Measurements from ENCODE around the gene GRPEL1. TPM values are rescaled to one million over a fixed set of nuclear protein-coding genes. Genes with fewer than 3 reads are reported as not detected.

Gene GRPEL1
- polyA plus RNA-seq, 1 donor from 2014 or later = 49.0 TPM

DNA sequence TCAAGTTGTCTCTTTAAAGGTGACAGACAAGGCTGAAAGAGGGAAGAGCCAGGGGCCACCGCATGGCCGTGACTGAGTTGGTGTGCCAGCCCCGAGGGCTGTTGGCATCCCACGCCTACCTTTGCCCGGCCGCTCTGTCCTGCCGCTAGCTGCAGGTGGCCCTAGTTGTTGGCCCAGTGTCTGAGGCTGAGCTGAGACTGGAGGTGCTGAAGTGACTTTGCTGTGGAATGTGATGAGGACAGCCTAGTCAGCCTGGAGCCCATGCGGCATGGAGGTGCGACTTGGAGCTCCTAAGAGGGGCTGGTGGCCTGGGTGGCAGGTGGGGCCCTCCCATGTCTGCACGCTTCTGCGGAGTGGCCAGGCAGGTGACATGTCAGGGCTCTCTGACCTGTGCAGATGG lies 18.1 kb downstream of the GRPEL1 start:
- H3K36me3 Mint-ChIP-seq = peaks cover 2% of the 10 kb centered on the region
- H3K4me3 Mint-ChIP-seq = peak overlapping the region in 1 of 4 donors; percentile 23
- H3K27me3 Mint-ChIP-seq = no peaks in the 10 kb centered on the region
- H3K4me1 Mint-ChIP-seq = peaks cover 26 to 35% (median 30%) of the 10 kb centered on the region in 3 donors
- no peak overlapping the region for H3K27ac Mint-ChIP-seq
- no peaks in the 10 kb centered on the region for H3K9me3 Mint-ChIP-seq

DNA sequence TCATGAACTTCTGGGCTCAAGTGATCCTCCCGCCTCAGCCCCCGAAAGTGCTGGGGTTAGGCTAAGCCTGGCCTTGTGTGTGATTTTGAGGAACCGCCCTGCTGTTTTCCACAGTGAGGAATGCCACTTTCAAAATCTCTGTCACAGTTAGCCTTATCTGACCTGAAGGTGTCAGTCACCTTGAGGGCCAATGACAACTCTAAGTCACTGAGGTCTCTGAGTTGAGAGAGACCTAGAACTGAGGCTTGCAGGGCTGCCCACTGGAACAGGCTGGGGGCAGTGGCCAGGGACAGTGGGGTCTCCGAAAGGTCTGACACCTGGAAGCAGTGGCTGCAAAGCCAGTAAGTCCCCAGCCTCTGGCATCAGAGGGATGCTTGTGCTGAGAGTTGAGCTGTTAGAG lies 18.6 kb downstream of the GRPEL1 start:
- Mint-ChIP-seq H3K27ac (no peak overlapping the region), H3K36me3 (peaks cover 2% of the 10 kb centered on the region), H3K27me3 (no peaks in the 10 kb centered on the region), H3K9me3 (no peaks in the 10 kb centered on the region), H3K4me1 (peaks cover 29 to 38% (median 32%) of the 10 kb centered on the region in 3 donors), H3K4me3 (no peak overlapping the region)

DNA sequence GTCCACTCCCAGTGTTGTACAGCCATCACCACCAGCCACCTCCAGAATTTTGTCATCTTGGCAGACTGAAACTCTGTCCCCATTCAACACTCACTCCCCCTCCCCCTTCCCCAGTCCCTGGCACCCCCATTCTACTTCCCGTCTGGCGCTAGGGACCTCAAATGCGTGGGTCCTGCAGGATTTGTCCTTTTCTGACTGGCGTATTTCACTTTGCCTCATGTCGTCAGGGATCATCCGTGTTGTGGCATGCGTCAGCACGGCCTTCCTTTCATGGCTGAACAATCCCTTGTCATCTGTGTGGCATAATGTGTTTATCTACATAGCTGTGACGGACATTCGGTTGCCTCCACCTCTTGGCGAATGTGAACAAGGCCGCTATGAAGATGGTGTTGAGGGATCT lies 19.2 kb downstream of the GRPEL1 start:
- Mint-ChIP-seq H3K4me3 (peak overlapping the region in 2 of 4 donors; percentile 39 to 71), H3K36me3 (no peaks in the 10 kb centered on the region), H3K27ac (peak overlapping the region in 1 of 3 donors; percentile 79)

DNA sequence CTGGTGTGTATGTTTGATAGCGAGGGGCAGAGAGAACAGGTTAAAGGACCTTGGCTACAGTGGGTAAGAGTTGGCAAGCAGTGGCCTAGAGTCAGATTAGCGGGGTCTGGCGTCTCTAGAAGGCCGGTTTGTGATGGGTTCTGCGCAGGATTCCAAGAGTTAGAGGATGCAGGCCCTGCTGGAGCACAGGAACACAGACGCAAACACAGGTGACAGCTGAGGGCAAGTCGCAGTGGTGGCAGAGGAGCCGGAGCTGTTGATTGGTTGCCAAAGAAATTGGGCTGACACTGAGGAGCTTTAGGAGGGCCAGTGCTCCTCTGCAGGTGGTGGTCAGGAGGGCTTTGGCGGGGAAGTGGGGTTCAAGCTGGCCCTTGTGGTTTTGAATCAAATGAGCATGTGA lies 20.9 kb downstream of the GRPEL1 start:
- H3K4me1 Mint-ChIP-seq = peaks cover 33 to 40% (median 37%) of the 10 kb centered on the region in 3 donors
- no peaks in the 10 kb centered on the region for H3K9me3 Mint-ChIP-seq
- peak overlapping the region; percentile 16 to 96 (median 70) for H3K4me3 Mint-ChIP-seq
- peak overlapping the region in 2 of 3 donors; percentile 27 to 83 for H3K27ac Mint-ChIP-seq
- H3K36me3 Mint-ChIP-seq = no peaks in the 10 kb centered on the region
- H3K27me3 Mint-ChIP-seq = no peaks in the 10 kb centered on the region

More for the DNA sequence above, 19.2 kb downstream of the GRPEL1 start:
- no peaks in the 10 kb centered on the region for H3K27me3 Mint-ChIP-seq
- H3K4me1 Mint-ChIP-seq = peaks cover 29 to 39% (median 37%) of the 10 kb centered on the region in 3 donors
- H3K9me3 Mint-ChIP-seq = no peaks in the 10 kb centered on the region

DNA sequence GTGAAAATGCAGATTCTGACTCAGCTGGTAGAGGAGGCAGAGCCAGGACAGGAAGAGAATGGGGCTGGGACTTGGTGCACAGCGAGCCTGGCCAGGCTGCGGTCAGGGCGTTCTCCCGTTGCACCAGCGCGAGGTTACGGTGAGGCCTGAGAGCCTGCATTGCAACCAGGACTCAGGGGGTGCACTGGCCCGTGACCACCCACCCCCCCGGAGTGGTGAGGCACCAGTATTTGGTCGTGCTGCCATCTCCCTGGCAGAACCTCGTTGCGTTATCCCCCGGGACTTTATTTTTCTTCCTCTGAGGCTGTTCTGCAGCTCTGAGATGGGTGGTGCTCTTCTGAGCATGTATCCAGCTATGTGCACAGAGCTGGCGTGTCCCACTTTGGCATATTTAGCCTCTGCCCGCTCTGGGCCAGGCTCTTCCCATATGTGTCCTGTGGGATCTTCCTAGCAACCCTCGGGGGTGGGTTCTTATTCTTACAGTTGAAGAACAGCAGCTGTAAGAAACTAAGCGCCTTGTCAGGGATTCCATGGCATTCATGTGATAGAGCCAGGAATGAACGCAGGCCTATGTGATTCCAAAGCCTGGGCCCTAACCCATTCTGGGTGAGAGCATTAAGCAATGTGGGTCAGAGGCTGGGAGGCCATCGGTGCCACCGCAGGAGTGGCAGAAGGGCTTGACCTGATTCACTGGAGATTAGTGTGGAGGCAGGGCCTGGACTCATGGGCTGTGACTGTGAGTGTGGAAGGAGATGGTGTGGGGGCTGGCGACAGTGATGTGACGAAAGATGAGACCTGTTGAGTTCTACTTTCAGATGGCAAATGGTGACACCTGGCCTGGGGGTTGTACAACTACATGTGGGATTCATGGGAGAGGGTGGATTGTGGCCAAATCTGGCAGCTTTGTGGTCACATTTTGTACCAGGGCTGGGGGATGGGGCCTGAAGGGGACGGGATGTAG lies 21.6 kb downstream of the GRPEL1 start:
- H3K36me3 Mint-ChIP-seq = no peaks in the 10 kb centered on the region
- H3K27ac Mint-ChIP-seq = peak overlapping the region; percentile 73 to 92 (median 83)
- H3K27me3 Mint-ChIP-seq = no peaks in the 10 kb centered on the region
- peaks cover 37 to 42% (median 39%) of the 10 kb centered on the region in 3 donors for H3K4me1 Mint-ChIP-seq
- H3K9me3 Mint-ChIP-seq = no peaks in the 10 kb centered on the region
- peak overlapping the region; percentile 89 to 96 (median 92) for H3K4me3 Mint-ChIP-seq

DNA sequence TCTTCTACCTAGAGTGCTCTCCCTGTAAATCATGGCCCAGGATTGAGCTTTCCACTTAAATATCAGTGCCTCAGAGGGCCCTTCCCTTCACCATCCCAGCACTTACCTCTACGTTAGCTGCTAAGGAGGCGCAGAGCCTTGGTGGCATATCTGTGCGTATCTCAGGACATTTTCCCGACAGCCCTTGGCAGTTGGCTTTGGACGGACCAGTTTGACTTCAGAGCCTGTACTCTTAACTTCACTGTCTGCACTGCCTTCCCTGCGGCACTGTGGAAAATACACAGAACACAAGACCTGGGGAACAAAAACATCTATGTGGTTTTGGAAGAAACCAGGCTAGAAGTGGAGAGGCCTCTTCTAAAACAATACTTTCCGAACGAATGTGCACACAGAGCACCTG lies 22.3 kb downstream of the GRPEL1 start:
- Mint-ChIP-seq H3K36me3 (no peaks in the 10 kb centered on the region), H3K27me3 (no peaks in the 10 kb centered on the region), H3K4me1 (peaks cover 37 to 42% (median 39%) of the 10 kb centered on the region in 3 donors), H3K4me3 (peak overlapping the region; percentile 89 to 96 (median 92)), H3K27ac (peak overlapping the region; percentile 6 to 92 (median 83)), H3K9me3 (no peaks in the 10 kb centered on the region)

DNA sequence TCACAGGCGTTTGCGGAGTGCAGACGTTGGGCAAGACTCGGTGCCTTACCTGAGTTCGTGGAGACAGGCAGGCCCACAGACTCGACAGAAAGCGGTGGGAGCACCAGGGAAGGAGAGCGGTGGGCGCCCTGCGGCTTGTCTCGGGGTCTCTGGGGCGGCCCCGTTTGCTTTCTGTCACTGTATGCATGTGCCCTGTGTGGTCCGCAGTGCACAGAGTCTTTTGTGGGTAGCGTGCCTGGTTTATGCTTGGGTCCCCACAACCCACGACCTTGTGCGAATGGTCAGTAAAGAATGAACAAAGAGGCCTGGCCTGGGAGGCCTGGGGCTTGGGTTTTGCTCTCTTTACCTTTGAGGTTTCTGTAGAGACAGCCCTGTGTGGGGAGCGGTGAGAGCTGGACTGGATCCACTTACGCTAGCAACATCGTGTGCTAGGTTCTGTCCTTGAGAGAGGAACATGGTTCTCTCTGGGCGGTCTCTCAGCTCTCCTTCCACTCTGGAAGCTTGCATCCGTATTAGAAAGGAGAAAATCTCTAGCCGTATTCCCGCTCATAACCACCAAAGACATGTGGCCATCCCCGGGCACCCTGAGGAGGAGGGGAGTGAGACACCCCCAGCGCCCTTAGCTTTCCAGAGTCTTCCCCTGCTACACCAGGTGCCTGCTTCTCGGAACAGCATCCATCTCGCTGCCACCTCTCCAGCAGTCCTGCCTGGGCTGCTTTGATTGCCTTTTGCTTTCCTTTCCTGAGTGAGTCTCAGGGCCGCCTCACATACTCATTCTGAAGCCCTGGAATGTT lies 23.5 kb downstream of the GRPEL1 start:
- Mint-ChIP-seq H3K9me3 (no peaks in the 10 kb centered on the region), H3K4me3 (peak overlapping the region; percentile 89 to 96 (median 92)), H3K4me1 (peaks cover 37 to 42% (median 39%) of the 10 kb centered on the region in 3 donors), H3K36me3 (no peaks in the 10 kb centered on the region), H3K27ac (peak overlapping the region; percentile 83 to 95 (median 87)), H3K27me3 (no peaks in the 10 kb centered on the region)

DNA sequence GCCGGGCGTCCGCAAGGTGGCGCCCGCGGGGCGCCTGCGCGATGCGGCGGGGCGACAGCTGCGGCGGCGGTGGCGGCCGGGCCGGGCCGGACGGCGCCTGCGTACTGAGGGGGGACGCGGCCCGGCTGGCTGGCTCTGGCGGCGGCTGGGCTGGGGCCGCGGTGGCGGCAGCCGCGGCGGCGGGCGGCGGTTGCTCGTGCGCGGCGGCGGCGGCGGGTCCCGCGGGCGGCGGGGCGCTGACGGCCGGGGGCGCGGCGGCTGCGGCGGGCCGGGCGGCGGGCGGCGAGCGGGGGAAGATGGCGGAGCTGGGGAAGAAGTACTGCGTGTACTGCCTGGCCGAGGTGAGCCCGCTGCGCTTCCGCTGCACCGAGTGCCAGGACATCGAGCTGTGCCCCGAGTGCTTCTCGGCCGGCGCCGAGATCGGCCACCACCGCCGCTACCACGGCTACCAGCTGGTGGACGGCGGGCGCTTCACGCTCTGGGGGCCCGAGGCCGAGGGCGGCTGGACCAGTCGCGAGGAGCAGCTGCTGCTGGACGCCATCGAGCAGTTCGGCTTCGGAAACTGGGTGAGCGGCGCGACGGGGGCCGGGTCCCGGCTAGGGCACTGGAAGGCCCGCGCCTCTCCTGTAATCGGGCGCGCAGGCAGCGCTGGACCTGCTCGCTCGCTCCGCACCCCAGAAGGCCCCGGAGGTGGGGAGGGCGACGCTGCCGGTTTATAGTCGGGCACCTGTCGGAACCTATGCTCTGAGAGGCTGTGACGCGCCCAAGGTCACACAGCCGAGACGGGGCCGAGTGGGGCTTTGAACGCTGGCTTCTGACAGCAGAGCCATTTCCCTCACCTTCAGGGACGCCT lies 24.4 kb downstream of the GRPEL1 start, which contains the start of gene TADA2B:
Gene TADA2B, plus strand, starts transcription at position 89 of the 853 bp plus-strand sequence. Its CDS starts 208 bp downstream, at position 297.
- Mint-ChIP-seq H3K4me3 (peak within 1 kb of the TSS; percentile 90 to 96 (median 92)), H3K36me3 (no peaks in the 10 kb centered on the region), H3K27ac (peak within 1 kb of the TSS; percentile 83 to 95 (median 87)), H3K9me3 (no peaks in the 10 kb centered on the region), H3K27me3 (no peaks in the 10 kb centered on the region), H3K4me1 (peaks cover 32 to 39% (median 39%) of the 10 kb centered on the region in 3 donors)

DNA sequence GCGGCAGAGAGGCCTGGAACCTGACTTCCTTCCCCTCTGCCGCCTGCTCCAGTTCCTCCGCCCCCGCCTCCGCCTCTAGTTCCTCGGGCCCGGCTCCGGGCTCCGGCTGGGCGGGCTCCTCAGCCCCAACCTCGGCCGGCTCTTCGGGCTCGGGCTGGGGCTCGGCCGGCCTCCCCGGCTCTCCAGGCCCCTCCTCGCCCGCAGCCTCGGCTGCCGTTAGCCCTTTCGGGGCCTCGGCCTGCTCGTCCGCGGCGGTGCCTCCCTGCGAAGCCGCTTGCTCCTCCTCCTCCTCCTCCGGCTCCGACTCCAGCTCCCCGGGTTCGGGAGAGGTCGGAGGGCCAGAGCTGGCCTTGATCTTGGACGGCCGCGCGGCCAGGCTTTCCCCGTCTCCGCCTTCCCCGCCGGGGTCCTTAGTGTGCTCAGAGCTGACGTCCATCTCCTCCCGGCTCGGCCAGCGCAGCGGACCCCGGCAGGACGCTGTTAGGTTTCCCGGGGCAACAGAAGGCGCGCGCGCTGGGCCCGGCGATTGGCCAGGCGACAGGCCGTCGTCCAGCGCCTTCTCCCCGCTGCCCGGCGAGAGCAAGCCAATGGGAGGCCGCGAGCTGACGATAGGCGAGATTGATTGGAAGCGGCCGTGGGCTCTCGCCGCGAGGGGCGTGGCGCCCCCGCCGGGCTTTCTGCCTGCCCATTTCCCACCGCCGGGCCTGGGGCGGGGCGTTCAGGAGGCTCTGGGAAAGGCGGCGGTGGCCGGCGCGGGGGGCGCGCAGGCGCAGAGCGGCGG lies 25.2 kb downstream of the GRPEL1 start:
- Mint-ChIP-seq H3K4me3 (peak overlapping the region; percentile 90 to 95 (median 92)), H3K27ac (peak overlapping the region; percentile 67 to 83 (median 78)), H3K36me3 (no peaks in the 10 kb centered on the region), H3K9me3 (no peaks in the 10 kb centered on the region), H3K27me3 (no peaks in the 10 kb centered on the region), H3K4me1 (peaks cover 32 to 39% (median 39%) of the 10 kb centered on the region in 3 donors)

DNA sequence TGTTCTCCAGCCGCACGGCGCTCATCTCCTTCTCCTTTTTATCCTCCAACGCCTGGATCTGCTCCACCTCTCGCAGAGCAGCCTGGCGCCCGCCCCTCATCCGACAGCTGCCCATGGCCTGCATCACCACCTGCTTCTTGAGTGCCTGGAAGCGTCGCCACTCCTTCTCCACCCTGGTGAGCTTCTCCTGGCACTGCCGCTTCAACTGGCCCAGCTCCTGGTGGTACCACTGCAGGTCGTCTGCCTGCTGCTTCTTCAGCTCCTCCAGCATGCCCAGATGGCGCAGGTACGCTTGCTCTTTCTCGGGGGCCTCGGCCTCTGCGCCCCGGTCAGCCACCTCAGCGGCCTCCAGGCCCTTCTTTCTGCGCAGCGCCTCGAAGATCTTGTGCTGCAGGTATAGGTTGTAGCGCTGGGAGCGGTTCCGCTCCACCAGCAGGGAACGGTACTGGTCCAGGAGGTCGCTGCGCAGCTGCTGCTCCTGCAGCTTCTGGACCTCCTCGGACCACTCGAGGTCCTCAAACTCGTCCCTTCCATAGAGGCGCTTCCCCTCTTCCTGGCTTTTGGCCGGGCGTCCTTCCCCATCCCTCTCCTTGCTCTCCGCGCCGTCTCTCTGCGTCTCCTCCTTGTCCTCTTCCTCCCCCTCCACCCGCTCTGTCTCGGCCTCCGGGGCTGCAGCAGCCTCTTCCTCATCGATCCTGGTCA lies 25.9 kb downstream of the GRPEL1 start:
- no peaks in the 10 kb centered on the region for H3K36me3 Mint-ChIP-seq
- peak overlapping the region; percentile 19 to 59 (median 52) for H3K27ac Mint-ChIP-seq
- no peaks in the 10 kb centered on the region for H3K9me3 Mint-ChIP-seq
- H3K27me3 Mint-ChIP-seq = no peaks in the 10 kb centered on the region
- peaks cover 27 to 33% (median 33%) of the 10 kb centered on the region in 3 donors for H3K4me1 Mint-ChIP-seq
- peak overlapping the region; percentile 10 to 95 (median 86) for H3K4me3 Mint-ChIP-seq

DNA sequence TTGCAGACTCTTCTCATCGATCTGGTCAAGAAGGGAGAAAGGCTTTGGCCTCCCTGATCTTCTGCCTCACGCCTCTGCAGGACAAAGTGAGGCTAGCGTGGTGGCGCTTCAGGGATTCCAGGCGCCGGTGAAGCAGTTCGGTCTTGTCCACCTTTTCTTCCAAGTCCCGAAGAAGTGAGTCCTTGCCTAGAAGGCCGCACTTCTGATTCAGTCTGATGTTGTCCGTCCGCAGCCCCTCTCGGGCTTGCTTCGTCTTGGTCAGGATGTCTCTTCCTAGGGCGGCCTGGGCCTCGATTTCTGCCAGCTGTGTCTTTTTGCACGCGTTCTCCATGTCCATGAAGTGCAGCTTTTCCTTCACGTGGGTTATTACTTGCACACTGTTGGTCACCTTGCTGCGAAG lies 26.6 kb downstream of the GRPEL1 start:
- Mint-ChIP-seq H3K27ac (peak overlapping the region in 1 of 3 donors; percentile 89), H3K27me3 (no peaks in the 10 kb centered on the region), H3K36me3 (no peaks in the 10 kb centered on the region), H3K4me3 (peak overlapping the region in 3 of 4 donors; percentile 38 to 94 (median 70)), H3K4me1 (peaks cover 22 to 27% (median 26%) of the 10 kb centered on the region in 3 donors), H3K9me3 (no peaks in the 10 kb centered on the region)

DNA sequence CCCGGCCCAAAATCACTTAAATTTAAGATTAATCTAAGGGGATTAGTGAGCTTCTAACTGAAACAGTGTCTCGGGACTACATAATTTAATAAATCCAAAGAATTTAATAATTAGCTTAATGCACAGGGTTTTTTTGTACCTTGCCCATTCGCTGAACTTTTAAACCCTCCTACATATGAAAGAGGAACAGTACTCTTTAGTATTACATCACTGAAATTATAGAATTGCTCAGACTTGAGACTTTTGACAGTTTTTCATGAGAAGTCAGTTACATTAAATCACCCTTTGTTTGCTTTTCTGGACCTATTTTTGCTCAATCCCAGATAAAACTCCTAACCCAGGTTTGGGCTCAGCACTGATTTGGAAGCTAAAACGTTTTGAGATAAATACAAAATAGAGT lies 27.1 kb downstream of the GRPEL1 start:
- Mint-ChIP-seq H3K27me3 (no peaks in the 10 kb centered on the region), H3K36me3 (no peaks in the 10 kb centered on the region), H3K9me3 (no peaks in the 10 kb centered on the region), H3K4me1 (peaks cover 17 to 22% (median 21%) of the 10 kb centered on the region in 3 donors), H3K27ac (peak overlapping the region in 1 of 3 donors; percentile 89), H3K4me3 (peak overlapping the region in 2 of 4 donors; percentile 70 to 94)

DNA sequence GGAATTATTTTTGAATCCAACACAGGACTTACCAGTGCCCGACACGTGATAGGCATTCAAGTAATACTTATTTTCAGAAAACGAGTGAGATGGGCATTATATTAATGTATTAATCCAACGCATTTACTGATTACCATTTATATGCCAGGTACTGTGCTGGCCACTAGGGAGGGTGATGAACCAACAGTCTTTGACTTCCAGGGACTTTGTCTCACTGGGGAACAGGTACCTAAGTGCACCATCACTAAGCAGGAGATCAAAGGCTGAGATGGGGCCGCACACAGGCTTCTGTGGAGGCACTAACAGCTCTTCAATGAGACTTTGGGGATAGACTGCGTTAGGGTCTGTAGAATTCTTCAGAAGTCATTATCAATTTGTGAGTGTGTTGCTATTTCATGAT lies 30.4 kb downstream of the GRPEL1 start:
- no peaks in the 10 kb centered on the region for H3K27me3 Mint-ChIP-seq
- peak overlapping the region in 1 of 4 donors; percentile 4 for H3K4me3 Mint-ChIP-seq
- no peaks in the 10 kb centered on the region for H3K36me3 Mint-ChIP-seq
- peaks cover 0 to 10% (median 5%) of the 10 kb centered on the region in 3 donors for H3K4me1 Mint-ChIP-seq
- no peak overlapping the region for H3K27ac Mint-ChIP-seq
- no peaks in the 10 kb centered on the region for H3K9me3 Mint-ChIP-seq

All from IgD-negative memory B cell (primary cell).